Mesendoderm (in vitro differentiated cells): ENCODE data around the gene PLXNB1.

ENCODE experiments used
- DNase-seq: peaks from one replicate; pipeline ENCODE4 v3.0.0; 2013
- H2AK5ac ChIP-seq: 2 replicates; pipeline ENCODE4 v1.6.1; 2013; ENCODE audit warnings: low read length, inconsistent platforms
- H2BK120ac ChIP-seq: 2 replicates; pipeline ENCODE4 v1.6.1; 2013; ENCODE audit warnings: low read depth, mild to moderate bottlenecking, low read length, moderate library complexity, mixed read lengths
- H2BK15ac ChIP-seq: replicated peaks from 2 replicates; pipeline ENCODE4 v1.6.1; 2013; ENCODE audit warnings: low read depth, mild to moderate bottlenecking, moderate library complexity
- H2BK5ac ChIP-seq: 2 replicates; pipeline ENCODE4 v1.6.1; 2013; ENCODE audit warnings: low read length, inconsistent platforms
- H3K18ac ChIP-seq: 2 replicates; pipeline ENCODE4 v1.6.1; 2013; ENCODE audit warnings: mild to moderate bottlenecking, low read length, mixed read lengths
- H3K23ac ChIP-seq: one replicate; pipeline ENCODE4 v1.6.1; 2013; ENCODE audit warnings: low read length
- H3K27ac ChIP-seq: 2 replicates; pipeline ENCODE4 v1.5.1; 2013; ENCODE audit warnings: low read depth, mild to moderate bottlenecking, inconsistent platforms, low read length, moderate library complexity
- H3K27me3 ChIP-seq: 2 replicates; pipeline ENCODE4 v1.6.1; 2013; ENCODE audit warnings: low read length, control low read depth, mild to moderate bottlenecking, inconsistent platforms; ENCODE audit not compliant: insufficient read depth, poor library complexity
- H3K36me3 ChIP-seq: 2 replicates; pipeline ENCODE4 v1.6.1; 2013; ENCODE audit warnings: low read length, inconsistent platforms; ENCODE audit not compliant: control insufficient read depth, insufficient read depth
- H3K4ac ChIP-seq: one replicate; pipeline ENCODE4 v1.6.1; 2013; ENCODE audit warnings: low read depth, mild to moderate bottlenecking, low read length, moderate library complexity
- H3K4me1 ChIP-seq: 2 replicates; pipeline ENCODE4 v1.6.1; 2013; ENCODE audit warnings: low read depth, low read length, inconsistent platforms; ENCODE audit not compliant: control insufficient read depth
- H3K4me2 ChIP-seq: 2 replicates; pipeline ENCODE4 v1.6.1; 2013; ENCODE audit warnings: low read length
- H3K4me3 ChIP-seq: 2 replicates; pipeline ENCODE4 v1.5.1; 2013; ENCODE audit warnings: mild to moderate bottlenecking, low read length
- H3K56ac ChIP-seq: one replicate; pipeline ENCODE4 v1.6.1; 2013; ENCODE audit warnings: low read length
- H3K79me1 ChIP-seq: 2 replicates; pipeline ENCODE4 v1.6.1; 2013; ENCODE audit warnings: low read length, inconsistent platforms
- H3K79me2 ChIP-seq: 2 replicates; pipeline ENCODE4 v1.6.1; 2013; ENCODE audit warnings: mild to moderate bottlenecking, low read length; ENCODE audit not compliant: control insufficient read depth, insufficient read depth
- H3K9ac ChIP-seq: 2 replicates; pipeline ENCODE4 v1.6.1; 2013; ENCODE audit warnings: low read length, inconsistent platforms
- H4K5ac ChIP-seq: one replicate; pipeline ENCODE4 v1.6.1; 2013; ENCODE audit warnings: low read length
- H4K8ac ChIP-seq: one replicate; pipeline ENCODE4 v1.6.1; 2013; ENCODE audit warnings: low read depth, mild to moderate bottlenecking, control low read depth, low read length, moderate library complexity
- WGBS: extraction: QIAGEN DNeasy Blood & Tissue Kit; methylation state at CpG from one replicate; pipeline ENCODE4 v1.1.7; 2013; ENCODE audit warnings: low lambda C conversion rate, missing lambda C conversion rate; ENCODE audit not compliant: insufficient coverage; ENCODE audit errors: extremely low coverage; 5-methylcytosine and 5-hydroxymethylcytosine counted together

The PLXNB1 gene

DNA sequence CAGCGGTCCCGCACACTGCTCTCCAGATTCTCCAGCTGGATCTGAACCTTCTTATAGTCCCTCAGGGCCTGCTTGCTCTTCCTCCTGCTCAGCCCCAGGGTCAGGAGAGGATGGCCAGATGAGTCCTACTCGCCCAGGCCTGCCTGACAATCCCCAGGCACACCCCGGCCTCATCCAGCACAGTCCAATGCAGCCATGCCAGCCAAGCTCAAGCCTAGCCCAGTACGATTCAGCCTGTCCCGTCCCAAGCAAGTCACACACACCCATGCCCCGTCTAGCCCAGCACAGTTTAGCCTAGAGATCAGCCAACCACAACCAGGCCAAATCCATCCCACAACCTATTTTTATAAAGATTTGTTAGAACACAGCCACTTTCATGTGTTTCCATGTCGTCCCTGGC lies 16.8 kb downstream of the PLXNB1 start:
- Histone ChIP-seq H3K27ac (no peak overlapping the region), H3K4me3 (no peak overlapping the region), H2BK120ac (no peak overlapping the region), H3K36me3 (peaks cover 29% of the 10 kb centered on the region), H3K4me1 (no peaks in the 10 kb centered on the region), H3K79me2 (no peaks in the 10 kb centered on the region), H3K27me3 (no peaks in the 10 kb centered on the region), H3K23ac (no peak overlapping the region), H2BK15ac (no peak overlapping the region), H3K18ac (no peak overlapping the region), H3K4me2 (no peak overlapping the region), H4K5ac (no peak overlapping the region), H3K79me1 (no peaks in the 10 kb centered on the region), H3K9ac (no peak overlapping the region), H2BK5ac (no peak overlapping the region), H4K8ac (no peak overlapping the region), H3K56ac (no peak overlapping the region), H2AK5ac (no peak overlapping the region), H3K4ac (no peak overlapping the region)
- WGBS, result no CpG with 5 or more reads among the region's 8 CpGs
- no peak for DNase-seq

DNA sequence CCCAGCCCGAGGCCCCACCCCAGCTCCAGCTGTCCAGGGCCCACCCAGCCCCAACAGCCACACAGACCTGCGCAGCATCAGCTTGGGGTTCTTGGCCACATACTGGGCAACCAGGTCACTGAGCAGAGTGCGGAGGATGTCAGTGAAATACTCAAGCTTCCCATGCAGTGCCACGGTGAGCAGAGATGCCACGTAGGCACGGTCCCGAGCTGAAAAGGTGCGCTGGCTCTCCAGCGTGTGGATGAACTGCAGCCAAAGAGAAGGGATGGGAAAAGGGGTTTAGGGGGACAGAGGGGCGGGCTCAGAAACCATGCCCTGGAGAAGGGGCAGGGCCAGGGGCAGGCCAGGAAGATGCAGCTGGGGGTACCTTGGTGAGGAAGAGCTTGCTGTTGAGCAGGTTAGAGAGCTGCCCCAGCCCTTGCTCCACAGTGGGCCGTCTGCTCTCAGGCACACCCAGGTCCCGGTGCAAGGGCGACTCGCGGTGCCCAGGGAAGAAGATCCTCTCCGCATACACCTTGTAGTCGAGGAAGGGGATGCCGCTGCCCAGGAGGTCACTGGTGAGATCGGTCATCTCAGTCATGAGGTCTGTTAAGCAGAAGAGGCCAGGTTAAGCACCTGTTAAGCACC lies 17.4 kb downstream of the PLXNB1 start:
- Histone ChIP-seq H3K4me3 (no peak overlapping the region), H3K4me1 (no peaks in the 10 kb centered on the region), H3K56ac (no peak overlapping the region), H3K27me3 (no peaks in the 10 kb centered on the region), H2BK120ac (no peak overlapping the region), H3K27ac (no peak overlapping the region), H4K5ac (no peak overlapping the region), H2BK5ac (no peak overlapping the region), H3K36me3 (peaks cover 27% of the 10 kb centered on the region), H2BK15ac (no peak overlapping the region), H3K23ac (no peak overlapping the region), H3K18ac (no peak overlapping the region), H3K79me1 (no peaks in the 10 kb centered on the region), H3K4me2 (no peak overlapping the region), H3K4ac (no peak overlapping the region), H3K79me2 (no peaks in the 10 kb centered on the region), H2AK5ac (no peak overlapping the region), H4K8ac (no peak overlapping the region), H3K9ac (no peak overlapping the region)
- no peak for DNase-seq
- no CpG with 5 or more reads among the region's 19 CpGs for WGBS

DNA sequence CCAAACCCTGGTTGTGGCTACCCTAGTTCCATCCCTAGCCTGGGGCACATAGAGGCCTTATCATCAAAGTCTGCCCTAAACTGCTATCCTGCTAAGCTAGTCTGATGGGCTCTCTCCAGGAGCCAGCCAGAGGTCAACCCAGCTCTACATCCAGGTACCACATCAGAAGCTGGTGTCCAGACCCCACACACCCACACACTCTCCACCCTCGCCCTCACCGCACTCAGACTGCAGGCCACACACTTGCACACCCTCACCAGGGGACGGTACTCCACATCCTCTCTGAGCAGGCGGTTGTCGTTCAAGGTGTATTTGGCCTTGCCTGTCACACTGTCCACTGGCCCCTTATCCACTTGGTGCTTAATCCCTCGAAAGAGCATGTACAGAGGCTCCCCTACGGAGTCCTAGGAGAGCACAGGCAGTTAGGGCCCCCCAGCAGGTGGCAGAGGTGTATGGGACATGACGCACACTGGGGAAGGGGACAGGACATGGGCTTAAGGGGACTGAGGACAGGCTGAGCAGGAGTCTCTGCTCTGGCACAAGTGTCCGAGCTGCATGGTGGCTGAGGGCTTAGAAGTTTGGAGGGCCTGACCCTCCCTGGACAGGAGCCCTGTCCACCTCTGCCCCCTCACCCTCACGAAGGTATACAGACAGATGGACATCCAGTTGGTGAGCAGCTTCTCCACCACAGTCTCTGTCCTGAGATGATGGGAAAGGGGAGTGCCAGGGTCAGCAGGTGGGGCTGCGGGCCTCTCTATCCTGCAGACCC lies 18.1 kb downstream of the PLXNB1 start:
- Histone ChIP-seq H2BK15ac (no peak overlapping the region), H3K79me1 (no peaks in the 10 kb centered on the region), H3K36me3 (peaks cover 29% of the 10 kb centered on the region), H3K27ac (no peak overlapping the region), H3K56ac (no peak overlapping the region), H3K4ac (no peak overlapping the region), H4K5ac (no peak overlapping the region), H3K9ac (no peak overlapping the region), H2BK5ac (no peak overlapping the region), H3K4me2 (no peak overlapping the region), H3K4me3 (no peak overlapping the region), H2AK5ac (no peak overlapping the region), H2BK120ac (no peak overlapping the region), H3K79me2 (no peaks in the 10 kb centered on the region), H3K4me1 (no peaks in the 10 kb centered on the region), H3K23ac (no peak overlapping the region), H4K8ac (no peak overlapping the region), H3K18ac (no peak overlapping the region), H3K27me3 (no peaks in the 10 kb centered on the region)
- no CpG with 5 or more reads among the region's 11 CpGs for WGBS
- DNase-seq, result no peak

DNA sequence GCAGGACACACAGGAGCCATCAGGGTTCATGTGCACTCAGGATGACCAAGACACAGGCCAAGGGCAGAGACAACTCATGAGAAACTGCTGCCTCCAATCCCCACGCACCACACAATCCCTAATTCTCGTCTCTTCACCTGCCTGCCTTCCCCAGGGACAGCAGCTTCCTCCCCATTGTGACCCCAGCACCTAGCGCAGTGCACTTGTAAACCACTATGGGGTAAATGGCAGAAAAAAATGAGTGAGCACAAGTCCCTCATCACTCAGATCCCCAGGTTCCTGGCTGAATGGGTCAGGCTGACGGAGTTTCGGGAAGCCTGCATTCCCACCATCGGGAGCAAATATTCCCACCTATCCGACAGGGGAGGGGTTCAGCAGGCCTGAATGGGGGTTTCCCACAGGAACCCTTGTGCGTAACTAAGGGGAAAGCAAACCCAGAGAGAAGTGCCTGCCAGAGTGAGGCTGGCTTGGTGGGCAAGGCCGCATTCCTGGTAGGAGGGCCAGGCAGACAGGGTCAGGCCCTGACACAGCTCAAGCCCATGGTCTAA lies 18.8 kb downstream of the PLXNB1 start:
- H3K4me2 ChIP-seq, result no peak overlapping the region
- no peaks in the 10 kb centered on the region for H3K79me1 ChIP-seq
- no peak overlapping the region for H3K18ac ChIP-seq
- no peaks in the 10 kb centered on the region for H3K4me1 ChIP-seq
- no peak overlapping the region for H3K4ac ChIP-seq
- no peak overlapping the region for H3K27ac ChIP-seq
- no peak overlapping the region for H2AK5ac ChIP-seq
- DNase-seq, result no peak
- no peak overlapping the region for H3K23ac ChIP-seq
- no peak overlapping the region for H2BK120ac ChIP-seq
- H3K27me3 ChIP-seq, result no peaks in the 10 kb centered on the region
- H3K9ac ChIP-seq, result no peak overlapping the region
- H3K56ac ChIP-seq, result no peak overlapping the region
- no peak overlapping the region for H3K4me3 ChIP-seq
- peaks cover 31% of the 10 kb centered on the region for H3K36me3 ChIP-seq
- no peak overlapping the region for H4K8ac ChIP-seq
- H4K5ac ChIP-seq, result no peak overlapping the region
- no peak overlapping the region for H2BK5ac ChIP-seq
- no peak overlapping the region for H2BK15ac ChIP-seq
- no CpG with 5 or more reads among the region's 9 CpGs for WGBS
- H3K79me2 ChIP-seq, result no peaks in the 10 kb centered on the region

DNA sequence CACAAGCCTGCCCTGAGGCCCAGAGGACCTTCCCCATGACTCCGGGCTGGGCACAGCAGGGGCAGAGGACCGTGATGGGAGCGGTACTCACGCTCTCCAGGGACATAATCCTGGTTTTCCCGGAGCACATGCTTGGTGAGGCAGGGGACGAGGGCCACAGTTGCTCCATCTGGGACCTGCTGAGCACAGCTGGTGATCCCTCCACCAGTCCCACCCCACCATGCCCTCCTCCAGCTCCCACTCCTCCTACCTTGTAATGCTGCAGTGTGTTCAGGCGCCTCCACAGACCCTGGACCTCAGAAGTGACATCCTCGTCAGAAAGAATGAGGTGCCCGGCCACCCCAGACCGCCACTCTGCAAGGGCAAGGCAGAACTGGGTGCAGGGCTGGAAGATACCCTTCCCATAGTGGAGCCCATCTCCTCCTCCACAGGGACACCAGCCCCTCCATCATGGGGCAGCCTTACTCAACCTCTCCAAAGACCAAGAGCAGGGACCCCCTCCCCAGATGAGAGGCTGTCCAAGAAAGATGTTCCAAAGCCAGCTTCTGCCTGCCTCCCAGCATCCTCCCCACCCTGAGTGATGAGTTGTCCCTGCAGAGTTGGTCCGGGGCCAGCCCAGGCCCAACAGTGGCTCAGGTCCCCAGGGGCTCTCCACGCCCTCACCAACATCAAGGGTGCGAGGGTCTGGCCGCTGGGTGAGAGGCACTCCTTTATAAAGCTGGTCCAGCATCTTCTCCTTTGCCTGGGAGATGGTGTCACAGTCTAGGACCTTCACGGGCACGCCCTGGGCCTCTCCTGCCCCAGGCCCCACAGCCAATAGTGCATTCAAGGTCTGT lies 19.5 kb downstream of the PLXNB1 start:
- H3K23ac ChIP-seq, result no peak overlapping the region
- H3K18ac ChIP-seq, result no peak overlapping the region
- no peak overlapping the region for H3K9ac ChIP-seq
- H2BK120ac ChIP-seq, result no peak overlapping the region
- peaks cover 33% of the 10 kb centered on the region for H3K36me3 ChIP-seq
- no peak overlapping the region for H2BK15ac ChIP-seq
- H3K56ac ChIP-seq, result no peak overlapping the region
- no peak overlapping the region for H2AK5ac ChIP-seq
- no peak overlapping the region for H3K27ac ChIP-seq
- H3K4me2 ChIP-seq, result no peak overlapping the region
- no peak overlapping the region for H3K4ac ChIP-seq
- H3K4me1 ChIP-seq, result no peaks in the 10 kb centered on the region
- no CpG with 5 or more reads among the region's 16 CpGs for WGBS
- no peak overlapping the region for H4K5ac ChIP-seq
- no peaks in the 10 kb centered on the region for H3K27me3 ChIP-seq
- H3K79me2 ChIP-seq, result no peaks in the 10 kb centered on the region
- H4K8ac ChIP-seq, result no peak overlapping the region
- no peak for DNase-seq
- no peak overlapping the region for H3K4me3 ChIP-seq
- H2BK5ac ChIP-seq, result no peak overlapping the region
- H3K79me1 ChIP-seq, result no peaks in the 10 kb centered on the region
